HG03469 (cell line): ENCODE data around the gene MYDGF.

Experiments
- ATAC-seq: cut with Tn5 transposase; IDR thresholded peaks from one replicate; pipeline ENCODE4 v1.9.1; 2021; ENCODE audit warnings: mild to moderate bottlenecking, moderate library complexity, moderate number of reproducible peaks; ENCODE audit not compliant: unreplicated experiment

MYDGF gene

GRCh38 chr19:4647676-4648644 lies 22.2 kb downstream of the MYDGF start:
- ATAC-seq: no peak

- ATAC-seq: no peak
Measured at GRCh38 chr19:4645718-4646117, 24.4 kb downstream of the MYDGF start.

- no peak for ATAC-seq
Measured at GRCh38 chr19:4642625-4643024, 27.5 kb downstream of the MYDGF start.

- ATAC-seq: no peak
Measured at GRCh38 chr19:4641132-4641531, 29.0 kb downstream of the MYDGF start.

GRCh38 chr19:4640247-4641000 lies 29.7 kb downstream of the MYDGF start:
- no peak for ATAC-seq

GRCh38 chr19:4639531-4640246 lies 30.5 kb downstream of the MYDGF start:
- ATAC-seq: peak; percentile 7

GRCh38 chr19:4638828-4639530 lies 31.2 kb downstream of the MYDGF start, which contains the start of gene TNFAIP8L1:
TNFAIP8L1 (plus strand) TSS chr19:4639516; CDS start chr19:4651870, 12,354 bp downstream.
- peak; percentile 44 for ATAC-seq

- no peak for ATAC-seq
Measured at GRCh38 chr19:4638317-4638716, 31.8 kb downstream of the MYDGF start.

- no peak for ATAC-seq
Measured at GRCh38 chr19:4636761-4637160, 33.4 kb downstream of the MYDGF start.

GRCh38 chr19:4636151-4636717 lies 33.9 kb downstream of the MYDGF start:
- no peak for ATAC-seq

- ATAC-seq: no peak
Measured at GRCh38 chr19:4635754-4636116, 34.4 kb downstream of the MYDGF start.

GRCh38 chr19:4633140-4633967 lies 36.8 kb downstream of the MYDGF start:
- no peak for ATAC-seq

- no peak for ATAC-seq
Measured at GRCh38 chr19:4624733-4625362, 45.3 kb downstream of the MYDGF start.

- ATAC-seq: no peak
Measured at GRCh38 chr19:4624301-4624700, 45.8 kb downstream of the MYDGF start.

GRCh38 chr19:4622695-4623421 lies 47.3 kb downstream of the MYDGF start:
- no peak for ATAC-seq

- ATAC-seq: no peak
Measured at GRCh38 chr19:4620675-4621074, 49.5 kb downstream of the MYDGF start.

GRCh38 chr19:4619668-4620294 lies 50.4 kb downstream of the MYDGF start:
- no peak for ATAC-seq

- ATAC-seq: no peak
Measured at GRCh38 chr19:4618019-4618418, 52.1 kb downstream of the MYDGF start.
